IMR-90 (cell line): ENCODE measurements around the gene ZNF609.

ENCODE experiments used
- BHLHE40 ChIP-seq: fragments of 150-350 bp; IDR thresholded peaks from 2 replicates; pipeline ENCODE4 v1.6.1; 2016; ENCODE audit warnings: mild to moderate bottlenecking, low read depth, low read length
- CEBPB ChIP-seq: IDR thresholded peaks from 2 replicates; pipeline ENCODE4 v1.6.1; 2012; ENCODE audit warnings: low read depth, low read length, improper control_type of control experiment
- CTCF ChIP-seq: conservative IDR thresholded peaks from 2 replicates; pipeline ENCODE4 v1.5.1; 2012; ENCODE audit warnings: mild to moderate bottlenecking, low read depth, low read length, improper control_type of control experiment
- MAFK ChIP-seq: IDR thresholded peaks from 2 replicates; pipeline ENCODE4 v1.6.1; 2012; ENCODE audit warnings: low read depth, low read length, improper control_type of control experiment
- MAZ ChIP-seq: IDR thresholded peaks from 2 replicates; pipeline ENCODE4 v1.6.1; 2012; ENCODE audit warnings: low read depth, mild to moderate bottlenecking, low read length, improper control_type of control experiment, moderate library complexity, borderline replicate concordance
- NFE2L2 ChIP-seq: fragments of 150-350 bp; IDR thresholded peaks from 2 replicates; pipeline ENCODE4 v1.6.1; 2016; ENCODE audit warnings: low read depth, mild to moderate bottlenecking, low read length
- POLR2A ChIP-seq: IDR thresholded peaks from 2 replicates; pipeline ENCODE4 v1.6.1; 2012; ENCODE audit warnings: mild to moderate bottlenecking, low read depth, low read length
- RAD21 ChIP-seq: IDR thresholded peaks from 2 replicates; pipeline ENCODE4 v1.6.1; 2012; ENCODE audit warnings: low read length, improper control_type of control experiment
- USF2 ChIP-seq: fragments of 150-350 bp; IDR thresholded peaks from 2 replicates; pipeline ENCODE4 v1.6.1; 2017; ENCODE audit warnings: mild to moderate bottlenecking, antibody characterized with exemption, low read length, low read depth

- TF ChIP-seq CTCF (no peak), BHLHE40 (no peak), RAD21 (no peak), CEBPB (no peak), MAZ (no peak), USF2 (no peak), POLR2A (no peak), NFE2L2 (no peak), MAFK (no peak)
These were observed 174.5 kb downstream of the ZNF609 start for GRCh38 chr15:64634576-64635498.
